ENCODE measurements around the gene LDLRAD4. TPM values are rescaled to one million over a fixed set of nuclear protein-coding genes. Genes with fewer than 3 reads are reported as not detected.

The LDLRAD4 gene
- total and polyA plus RNA-seq, 9 of the 15 experiments (the other 6 are each of a cell fraction or from before 2014, with no cell fraction given): 0.01 TPM; not detected in 8

DNA sequence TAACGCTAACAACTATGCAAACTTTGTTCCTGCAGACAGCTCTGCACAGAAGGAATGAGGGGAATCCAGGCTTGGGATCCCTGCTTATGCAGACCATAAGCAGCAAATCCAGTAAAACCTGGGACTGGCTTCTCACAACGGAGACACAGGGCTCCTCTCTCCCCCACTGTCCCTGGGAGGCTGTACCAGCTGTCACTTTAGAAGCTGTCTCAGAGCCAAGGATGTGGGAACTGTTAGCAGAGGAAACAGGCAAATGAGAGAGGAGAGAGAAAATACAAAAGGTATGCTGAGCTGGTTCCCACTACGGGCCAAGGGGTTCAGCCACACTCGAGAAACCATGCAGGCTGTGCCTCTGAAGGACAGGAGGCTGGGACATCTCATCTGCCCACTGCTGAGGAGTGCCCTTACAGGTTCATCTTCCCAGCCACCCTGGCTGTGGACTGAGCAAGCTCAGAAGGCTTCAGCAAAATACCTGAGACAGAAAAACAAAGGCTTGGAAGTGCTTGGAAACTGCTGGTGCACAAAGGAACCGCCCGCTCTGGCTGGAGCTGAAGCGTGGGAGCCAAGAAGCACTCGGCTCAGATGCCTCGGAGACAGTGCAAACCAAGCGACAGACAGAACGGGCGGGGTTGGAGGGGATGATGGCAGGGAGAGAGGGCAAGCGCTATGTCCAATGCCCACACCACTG is 435.3 kb downstream of the LDLRAD4 start:
- in situ Hi-C loops (cut with MboI): no loop called here
- peaks cover 22 to 24% of the 10 kb centered on the region in 2 experiments for H3K27me3 ChIP-seq (ENCODE audit: control insufficient read depth in 2 of 2, insufficient read depth in 2 of 2, low read length in 2 of 2)
- H3K9ac ChIP-seq (ENCODE audit: insufficient read depth in 1 of 2, low read depth in 2 of 2, low read length in 2 of 2): no peak overlapping the region
- no peaks in the 10 kb centered on the region for H4K20me1 ChIP-seq (replicated peaks; ENCODE audit: control insufficient read depth, insufficient read depth, low read length)
- ChIA-PET POLR2A (interaction anchor here (1.0 kb wide), 1 partner anchor 70 kb away, joined by 3 read pairs; no protein-coding TSS in a partner anchor), CTCF (ENCODE audit: low intra/inter-chr PET ratio) (no interaction called here)
- no peak overlapping the region for H2AFZ ChIP-seq (ENCODE audit: low read depth, low read length)
- FAIRE-seq (no peak), ATAC-seq (peak; percentile 53), DNase-seq (ENCODE audit: extremely low read depth in 1 of 4, low spot score in 3 of 4) (no peak)
- H3K36me3 ChIP-seq (ENCODE audit: control insufficient read depth, insufficient read depth, low read length): no peaks in the 10 kb centered on the region
- no peaks in the 10 kb centered on the region for H3K9me3 ChIP-seq (replicated peaks; ENCODE audit: control insufficient read depth, insufficient read depth, low read depth, low read length)
- intact Hi-C loops (cut with micrococcal nuclease): no loop called here
- H3K27ac ChIP-seq (ENCODE audit: extremely low read depth, low read depth, low read length): no peak overlapping the region
- no peak overlapping the region for H3K4me2 ChIP-seq (ENCODE audit: insufficient read depth, low read length)
- no peaks in the 10 kb centered on the region for H3K9me1 ChIP-seq (ENCODE audit: control insufficient read depth, insufficient read depth, low read length)
- no peaks in the 10 kb centered on the region for H3K79me2 ChIP-seq (ENCODE audit: control insufficient read depth, insufficient read depth, low read length)
- H3K4me3 ChIP-seq: no peak overlapping the region
- WGBS (ENCODE audit: insufficient coverage, low coverage, missing lambda C conversion rate): 4% methylated on average over 13 of the region's 13 CpGs
- BruUV-seq (replicated peaks): no TSS peak
- H3K4me1 ChIP-seq (replicated peaks in 1 of 2; ENCODE audit: control insufficient read depth in 2 of 2, insufficient read depth in 2 of 2, low read length in 2 of 2): peaks cover 0 to 4% of the 10 kb centered on the region in 2 experiments; a peak in 1 of 5 replicates
- no peak for TF ChIP-seq KDM1A (IDR thresholded peaks at IDR 0.05)
- TF ChIP-seq HMG20B (CRISPR knock-in tag; IDR thresholded peaks at IDR 0.05): no peak
- TF ChIP-seq, protein P1, sequence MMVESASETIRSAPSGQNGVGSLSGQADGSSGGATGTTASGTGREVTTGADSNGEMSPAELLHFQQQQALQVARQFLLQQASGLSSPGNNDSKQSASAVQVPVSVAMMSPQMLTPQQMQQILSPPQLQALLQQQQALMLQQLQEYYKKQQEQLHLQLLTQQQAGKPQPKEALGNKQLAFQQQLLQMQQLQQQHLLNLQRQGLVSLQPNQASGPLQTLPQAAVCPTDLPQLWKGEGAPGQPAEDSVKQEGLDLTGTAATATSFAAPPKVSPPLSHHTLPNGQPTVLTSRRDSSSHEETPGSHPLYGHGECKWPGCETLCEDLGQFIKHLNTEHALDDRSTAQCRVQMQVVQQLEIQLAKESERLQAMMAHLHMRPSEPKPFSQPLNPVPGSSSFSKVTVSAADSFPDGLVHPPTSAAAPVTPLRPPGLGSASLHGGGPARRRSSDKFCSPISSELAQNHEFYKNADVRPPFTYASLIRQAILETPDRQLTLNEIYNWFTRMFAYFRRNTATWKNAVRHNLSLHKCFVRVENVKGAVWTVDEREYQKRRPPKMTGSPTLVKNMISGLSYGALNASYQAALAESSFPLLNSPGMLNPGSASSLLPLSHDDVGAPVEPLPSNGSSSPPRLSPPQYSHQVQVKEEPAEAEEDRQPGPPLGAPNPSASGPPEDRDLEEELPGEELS (CRISPR knock-in tag; IDR thresholded peaks at IDR 0.05; ENCODE audit: borderline replicate concordance): no peak
- TF ChIP-seq, protein P2, sequence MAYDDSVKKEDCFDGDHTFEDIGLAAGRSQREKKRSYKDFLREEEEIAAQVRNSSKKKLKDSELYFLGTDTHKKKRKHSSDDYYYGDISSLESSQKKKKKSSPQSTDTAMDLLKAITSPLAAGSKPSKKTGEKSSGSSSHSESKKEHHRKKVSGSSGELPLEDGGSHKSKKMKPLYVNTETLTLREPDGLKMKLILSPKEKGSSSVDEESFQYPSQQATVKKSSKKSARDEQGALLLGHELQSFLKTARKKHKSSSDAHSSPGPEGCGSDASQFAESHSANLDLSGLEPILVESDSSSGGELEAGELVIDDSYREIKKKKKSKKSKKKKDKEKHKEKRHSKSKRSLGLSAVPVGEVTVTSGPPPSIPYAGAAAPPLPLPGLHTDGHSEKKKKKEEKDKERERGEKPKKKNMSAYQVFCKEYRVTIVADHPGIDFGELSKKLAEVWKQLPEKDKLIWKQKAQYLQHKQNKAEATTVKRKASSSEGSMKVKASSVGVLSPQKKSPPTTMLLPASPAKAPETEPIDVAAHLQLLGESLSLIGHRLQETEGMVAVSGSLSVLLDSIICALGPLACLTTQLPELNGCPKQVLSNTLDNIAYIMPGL (CRISPR knock-in tag; IDR thresholded peaks at IDR 0.05): no peak
- TF ChIP-seq, protein P3, sequence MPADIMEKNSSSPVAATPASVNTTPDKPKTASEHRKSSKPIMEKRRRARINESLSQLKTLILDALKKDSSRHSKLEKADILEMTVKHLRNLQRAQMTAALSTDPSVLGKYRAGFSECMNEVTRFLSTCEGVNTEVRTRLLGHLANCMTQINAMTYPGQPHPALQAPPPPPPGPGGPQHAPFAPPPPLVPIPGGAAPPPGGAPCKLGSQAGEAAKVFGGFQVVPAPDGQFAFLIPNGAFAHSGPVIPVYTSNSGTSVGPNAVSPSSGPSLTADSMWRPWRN (IDR thresholded peaks at IDR 0.05; ENCODE audit: low read depth): no peak
- no peak for TF ChIP-seq RAD51 (IDR thresholded peaks at IDR 0.05; ENCODE audit: borderline replicate concordance, low read depth)
- no peak for TF ChIP-seq JUND (IDR thresholded peaks at IDR 0.05; ENCODE audit: borderline replicate concordance, low read depth, low read length)
- no peak for TF ChIP-seq JUND (tag; IDR thresholded peaks at IDR 0.05; ENCODE audit: borderline replicate concordance, low read depth, low read length)
- TF ChIP-seq, protein P4, sequence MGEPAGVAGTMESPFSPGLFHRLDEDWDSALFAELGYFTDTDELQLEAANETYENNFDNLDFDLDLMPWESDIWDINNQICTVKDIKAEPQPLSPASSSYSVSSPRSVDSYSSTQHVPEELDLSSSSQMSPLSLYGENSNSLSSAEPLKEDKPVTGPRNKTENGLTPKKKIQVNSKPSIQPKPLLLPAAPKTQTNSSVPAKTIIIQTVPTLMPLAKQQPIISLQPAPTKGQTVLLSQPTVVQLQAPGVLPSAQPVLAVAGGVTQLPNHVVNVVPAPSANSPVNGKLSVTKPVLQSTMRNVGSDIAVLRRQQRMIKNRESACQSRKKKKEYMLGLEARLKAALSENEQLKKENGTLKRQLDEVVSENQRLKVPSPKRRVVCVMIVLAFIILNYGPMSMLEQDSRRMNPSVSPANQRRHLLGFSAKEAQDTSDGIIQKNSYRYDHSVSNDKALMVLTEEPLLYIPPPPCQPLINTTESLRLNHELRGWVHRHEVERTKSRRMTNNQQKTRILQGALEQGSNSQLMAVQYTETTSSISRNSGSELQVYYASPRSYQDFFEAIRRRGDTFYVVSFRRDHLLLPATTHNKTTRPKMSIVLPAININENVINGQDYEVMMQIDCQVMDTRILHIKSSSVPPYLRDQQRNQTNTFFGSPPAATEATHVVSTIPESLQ (CRISPR knock-in tag; IDR thresholded peaks at IDR 0.05): no peak
- TF ChIP-seq, protein P5, sequence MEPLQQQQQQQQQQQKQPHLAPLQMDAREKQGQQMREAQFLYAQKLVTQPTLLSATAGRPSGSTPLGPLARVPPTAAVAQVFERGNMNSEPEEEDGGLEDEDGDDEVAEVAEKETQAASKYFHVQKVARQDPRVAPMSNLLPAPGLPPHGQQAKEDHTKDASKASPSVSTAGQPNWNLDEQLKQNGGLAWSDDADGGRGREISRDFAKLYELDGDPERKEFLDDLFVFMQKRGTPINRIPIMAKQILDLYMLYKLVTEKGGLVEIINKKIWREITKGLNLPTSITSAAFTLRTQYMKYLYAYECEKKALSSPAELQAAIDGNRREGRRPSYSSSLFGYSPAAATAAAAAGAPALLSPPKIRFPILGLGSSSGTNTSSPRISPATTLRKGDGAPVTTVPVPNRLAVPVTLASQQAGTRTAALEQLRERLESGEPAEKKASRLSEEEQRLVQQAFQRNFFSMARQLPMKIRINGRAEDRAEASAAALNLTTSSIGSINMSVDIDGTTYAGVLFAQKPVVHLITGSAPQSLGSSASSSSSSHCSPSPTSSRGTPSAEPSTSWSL (CRISPR knock-in tag; IDR thresholded peaks at IDR 0.05; ENCODE audit: borderline replicate concordance): no peak
- TF ChIP-seq, protein P6, sequence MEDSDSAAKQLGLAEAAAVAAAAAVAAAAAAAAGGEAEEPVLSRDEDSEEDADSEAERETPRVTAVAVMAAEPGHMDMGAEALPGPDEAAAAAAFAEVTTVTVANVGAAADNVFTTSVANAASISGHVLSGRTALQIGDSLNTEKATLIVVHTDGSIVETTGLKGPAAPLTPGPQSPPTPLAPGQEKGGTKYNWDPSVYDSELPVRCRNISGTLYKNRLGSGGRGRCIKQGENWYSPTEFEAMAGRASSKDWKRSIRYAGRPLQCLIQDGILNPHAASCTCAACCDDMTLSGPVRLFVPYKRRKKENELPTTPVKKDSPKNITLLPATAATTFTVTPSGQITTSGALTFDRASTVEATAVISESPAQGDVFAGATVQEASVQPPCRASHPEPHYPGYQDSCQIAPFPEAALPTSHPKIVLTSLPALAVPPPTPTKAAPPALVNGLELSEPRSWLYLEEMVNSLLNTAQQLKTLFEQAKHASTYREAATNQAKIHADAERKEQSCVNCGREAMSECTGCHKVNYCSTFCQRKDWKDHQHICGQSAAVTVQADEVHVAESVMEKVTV (CRISPR knock-in tag; IDR thresholded peaks at IDR 0.05): no peak

Measured in K562 (cell line).